Osteoblast (primary cell): Measurements from ENCODE around the gene MUC5B. TPM values are rescaled to one million over a fixed set of nuclear protein-coding genes. Genes with fewer than 3 reads are reported as not detected.

Experiments used
- DNase-seq: peaks from one replicate; pipeline ENCODE4 v3.0.0; 2011; ENCODE audit warnings: low spot score, mixed read lengths; ENCODE audit not compliant: insufficient read length; ENCODE audit errors: missing footprints
- H2AFZ ChIP-seq: 2 replicates; pipeline ENCODE4 v1.6.0; 2011; ENCODE audit warnings: mild to moderate bottlenecking, low read length
- H3K27ac ChIP-seq: 2 replicates; pipeline ENCODE4 v1.5.1; 2011; ENCODE audit warnings: mild to moderate bottlenecking, low read depth, low read length, moderate library complexity
- H3K27me3 ChIP-seq: 2 replicates; pipeline ENCODE4 v1.6.0; 2012; ENCODE audit warnings: mild to moderate bottlenecking, control low read depth, inconsistent platforms, low read length, moderate library complexity; ENCODE audit not compliant: insufficient read depth
- H3K36me3 ChIP-seq: 2 replicates; pipeline ENCODE4 v1.5.1; 2011; ENCODE audit warnings: mild to moderate bottlenecking, low read length, control low read depth, moderate library complexity; ENCODE audit not compliant: insufficient read depth
- H3K4me1 ChIP-seq: 2 replicates; pipeline ENCODE4 v1.5.1; 2011; ENCODE audit warnings: mild to moderate bottlenecking, low read length, control low read depth, moderate library complexity; ENCODE audit not compliant: insufficient read depth
- H3K4me2 ChIP-seq: 2 replicates; pipeline ENCODE4 v1.6.0; 2011; ENCODE audit warnings: mild to moderate bottlenecking, low read length; ENCODE audit not compliant: insufficient read depth
- H3K4me3 ChIP-seq: fragments of 200-600 bp; sonication (generic); 3 replicates; pipeline ENCODE4 v1.5.1; 2012; ENCODE audit warnings: mild to moderate bottlenecking, low read length, inconsistent platforms; ENCODE audit not compliant: insufficient read depth
- H3K79me2 ChIP-seq: 2 replicates; pipeline ENCODE4 v1.6.0; 2012; ENCODE audit warnings: mild to moderate bottlenecking, low read length, control low read depth, inconsistent platforms; ENCODE audit not compliant: insufficient read depth
- H3K9me3 ChIP-seq: 2 replicates; pipeline ENCODE4 v1.5.1; 2011; ENCODE audit warnings: low read depth, low read length, control low read depth
- H4K20me1 ChIP-seq: 2 replicates; pipeline ENCODE4 v1.6.0; 2012; ENCODE audit warnings: mild to moderate bottlenecking, low read length, control low read depth; ENCODE audit not compliant: insufficient read depth
- total RNA-seq: library from RNA; depleted of rRNA; stranded (reverse); fragments of >200 nt; gene quantifications from 2 replicates; pipeline ENCODE4 v1.2.3, GENCODE V29; 2012
- TF ChIP-seq, protein P1 (sequence below): IDR thresholded peaks from 2 replicates; pipeline ENCODE4 v1.5.1; 2011; ENCODE audit warnings: mild to moderate bottlenecking, low read depth, low read length, moderate library complexity; ENCODE audit errors: extremely low read depth

MUC5B gene
- total RNA-seq, 1 donor = not detected

DNA sequence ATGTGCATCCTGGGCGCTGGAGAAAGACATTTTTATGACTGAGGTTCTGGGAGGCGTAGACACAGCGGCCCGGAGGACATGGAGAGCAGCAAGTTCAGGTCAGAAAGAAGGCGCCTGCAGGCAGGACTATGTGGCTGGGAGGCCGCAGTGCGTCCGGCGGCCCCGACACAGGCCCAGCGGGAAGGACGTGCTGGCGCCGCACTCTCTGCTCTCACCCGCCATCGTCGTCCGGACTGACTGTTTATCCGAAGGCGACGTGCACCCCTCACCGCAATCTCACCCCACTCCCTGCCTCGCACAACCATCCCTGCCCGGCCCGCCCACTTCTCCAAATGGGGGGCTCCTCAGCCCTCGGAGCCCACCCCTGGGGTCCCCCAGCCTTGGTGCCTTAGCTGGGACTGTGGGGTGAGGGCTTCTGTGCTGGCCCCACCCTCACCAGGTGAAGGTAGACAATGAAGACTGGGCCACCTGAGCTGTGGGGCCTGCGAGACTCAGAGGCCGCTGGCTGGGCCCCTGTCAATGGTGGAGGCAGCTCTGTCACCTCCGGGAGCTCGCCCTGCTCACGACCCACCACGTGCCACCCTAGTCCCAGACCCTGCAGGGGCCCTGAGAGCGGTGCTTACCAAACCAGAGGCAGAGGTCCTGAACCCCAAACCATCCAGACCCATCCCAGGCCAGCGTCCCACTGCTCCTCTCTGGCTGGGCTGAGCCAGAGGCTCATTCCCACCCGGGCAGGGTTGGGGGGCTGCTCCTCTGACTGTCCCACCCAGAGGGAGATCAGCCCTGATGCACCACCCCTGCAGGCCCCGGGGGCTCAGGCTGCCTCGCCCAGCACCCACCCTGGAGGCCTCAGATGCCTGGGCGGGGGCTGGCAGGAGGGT lies 16.2 kb upstream of the MUC5B start:
- Histone ChIP-seq H3K27me3 (peaks cover 2% of the 10 kb centered on the region), H3K79me2 (no peaks in the 10 kb centered on the region), H3K4me2 (no peak overlapping the region), H3K4me3 (no peak overlapping the region), H2AFZ (no peak overlapping the region), H3K27ac (no peak overlapping the region), H3K36me3 (no peaks in the 10 kb centered on the region), H3K9me3 (peaks cover under 1% of the 10 kb centered on the region), H3K4me1 (no peaks in the 10 kb centered on the region), H4K20me1 (no peaks in the 10 kb centered on the region)
- TF ChIP-seq, protein P1, sequence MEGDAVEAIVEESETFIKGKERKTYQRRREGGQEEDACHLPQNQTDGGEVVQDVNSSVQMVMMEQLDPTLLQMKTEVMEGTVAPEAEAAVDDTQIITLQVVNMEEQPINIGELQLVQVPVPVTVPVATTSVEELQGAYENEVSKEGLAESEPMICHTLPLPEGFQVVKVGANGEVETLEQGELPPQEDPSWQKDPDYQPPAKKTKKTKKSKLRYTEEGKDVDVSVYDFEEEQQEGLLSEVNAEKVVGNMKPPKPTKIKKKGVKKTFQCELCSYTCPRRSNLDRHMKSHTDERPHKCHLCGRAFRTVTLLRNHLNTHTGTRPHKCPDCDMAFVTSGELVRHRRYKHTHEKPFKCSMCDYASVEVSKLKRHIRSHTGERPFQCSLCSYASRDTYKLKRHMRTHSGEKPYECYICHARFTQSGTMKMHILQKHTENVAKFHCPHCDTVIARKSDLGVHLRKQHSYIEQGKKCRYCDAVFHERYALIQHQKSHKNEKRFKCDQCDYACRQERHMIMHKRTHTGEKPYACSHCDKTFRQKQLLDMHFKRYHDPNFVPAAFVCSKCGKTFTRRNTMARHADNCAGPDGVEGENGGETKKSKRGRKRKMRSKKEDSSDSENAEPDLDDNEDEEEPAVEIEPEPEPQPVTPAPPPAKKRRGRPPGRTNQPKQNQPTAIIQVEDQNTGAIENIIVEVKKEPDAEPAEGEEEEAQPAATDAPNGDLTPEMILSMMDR = no peak
- peak; percentile 64 for DNase-seq

DNA sequence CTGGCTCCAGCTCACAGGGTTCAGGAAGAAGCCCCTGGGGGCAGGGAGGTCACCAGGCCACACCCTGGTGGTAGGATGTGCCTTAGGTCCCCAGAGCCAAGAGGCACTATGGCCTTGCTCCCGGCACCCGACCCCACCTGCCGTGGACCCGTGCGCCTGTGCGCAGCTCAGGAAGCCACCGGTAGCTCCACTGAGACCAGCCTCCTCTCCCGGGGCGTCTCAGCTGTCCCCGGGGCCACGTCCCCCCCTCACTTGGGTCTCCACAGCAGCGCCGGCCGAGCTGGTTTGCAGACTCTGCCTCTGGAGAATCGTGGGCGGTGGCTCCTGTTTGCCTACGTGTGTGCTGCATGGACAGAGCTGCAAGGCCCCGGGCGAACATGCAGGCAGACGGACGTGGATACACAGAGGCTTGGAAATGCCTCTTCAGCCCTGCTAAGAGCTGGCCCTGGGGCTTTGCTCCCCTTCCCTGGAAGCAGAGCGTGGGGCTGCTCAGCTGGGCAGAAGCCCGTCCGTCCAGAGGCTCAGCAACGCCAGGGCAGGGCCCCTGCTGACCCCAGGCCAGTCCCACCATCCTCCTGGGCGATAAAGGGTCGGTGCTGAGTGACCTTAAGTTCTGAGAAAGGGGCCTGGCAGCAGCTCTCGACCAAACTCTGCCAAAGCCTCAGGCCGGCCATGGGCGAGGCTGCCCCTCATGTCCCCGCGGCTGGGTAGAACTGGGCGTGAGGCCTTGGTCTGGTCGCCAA lies 15.3 kb upstream of the MUC5B start:
- Histone ChIP-seq H3K9me3 (peaks cover 5% of the 10 kb centered on the region), H3K4me3 (no peak overlapping the region), H3K4me1 (no peaks in the 10 kb centered on the region), H4K20me1 (no peaks in the 10 kb centered on the region), H3K36me3 (no peaks in the 10 kb centered on the region), H2AFZ (no peak overlapping the region), H3K27me3 (peaks cover 5% of the 10 kb centered on the region), H3K79me2 (no peaks in the 10 kb centered on the region), H3K27ac (no peak overlapping the region), H3K4me2 (no peak overlapping the region)
- peak; percentile 54 for DNase-seq
- TF ChIP-seq, protein P1 = no peak

DNA sequence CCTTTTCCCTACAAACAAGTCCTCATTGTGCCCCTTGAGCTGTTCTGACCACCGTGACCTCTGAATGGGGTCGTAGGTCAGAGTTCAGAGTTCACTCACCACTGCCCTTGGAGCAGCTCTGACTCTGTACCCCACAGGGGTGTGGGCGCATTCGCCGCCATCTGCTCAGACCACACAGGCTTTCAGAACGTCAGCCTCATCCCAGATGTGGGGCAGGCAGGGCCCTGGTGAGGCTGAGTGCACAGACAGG lies 14.8 kb upstream of the MUC5B start:
- Histone ChIP-seq H3K27ac (no peak overlapping the region), H4K20me1 (no peaks in the 10 kb centered on the region), H2AFZ (no peak overlapping the region), H3K4me2 (no peak overlapping the region), H3K27me3 (peaks cover 5% of the 10 kb centered on the region), H3K4me3 (no peak overlapping the region), H3K79me2 (no peaks in the 10 kb centered on the region), H3K9me3 (peaks cover 5% of the 10 kb centered on the region), H3K4me1 (no peaks in the 10 kb centered on the region), H3K36me3 (no peaks in the 10 kb centered on the region)
- TF ChIP-seq, protein P1 = no peak
- DNase-seq = no peak
